ENCODE results near the gene ZNF550. TPM values are rescaled to one million over a fixed set of nuclear protein-coding genes. Genes with fewer than 3 reads are reported as not detected.

The ZNF550 gene
- total and polyA plus RNA-seq, 9 of the 15 experiments (the other 6 are each of a cell fraction or from before 2014, with no cell fraction given), result 1.6 to 11.8 (median 4.3) TPM

DNA sequence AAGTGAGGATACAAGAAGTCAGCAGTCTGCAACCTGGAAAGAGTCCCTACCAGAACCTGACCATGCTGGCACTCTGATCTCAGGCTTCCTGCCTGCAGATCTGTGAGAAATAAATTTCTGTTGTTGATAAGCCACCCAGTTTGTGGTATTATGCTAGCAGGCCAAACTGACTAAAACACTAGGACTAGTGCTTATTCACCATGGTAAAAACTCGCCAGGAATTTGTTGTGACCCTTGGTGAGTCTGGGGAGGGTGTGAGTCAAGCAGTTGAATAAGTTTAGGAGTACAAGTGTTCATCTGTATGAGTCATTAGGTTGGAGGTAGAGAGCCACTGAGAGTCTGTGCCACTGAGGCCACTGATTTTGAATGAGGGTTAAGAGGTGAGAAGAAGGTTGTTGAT lies 27.9 kb upstream of the ZNF550 start (continued):
- TF ChIP-seq, protein P1, sequence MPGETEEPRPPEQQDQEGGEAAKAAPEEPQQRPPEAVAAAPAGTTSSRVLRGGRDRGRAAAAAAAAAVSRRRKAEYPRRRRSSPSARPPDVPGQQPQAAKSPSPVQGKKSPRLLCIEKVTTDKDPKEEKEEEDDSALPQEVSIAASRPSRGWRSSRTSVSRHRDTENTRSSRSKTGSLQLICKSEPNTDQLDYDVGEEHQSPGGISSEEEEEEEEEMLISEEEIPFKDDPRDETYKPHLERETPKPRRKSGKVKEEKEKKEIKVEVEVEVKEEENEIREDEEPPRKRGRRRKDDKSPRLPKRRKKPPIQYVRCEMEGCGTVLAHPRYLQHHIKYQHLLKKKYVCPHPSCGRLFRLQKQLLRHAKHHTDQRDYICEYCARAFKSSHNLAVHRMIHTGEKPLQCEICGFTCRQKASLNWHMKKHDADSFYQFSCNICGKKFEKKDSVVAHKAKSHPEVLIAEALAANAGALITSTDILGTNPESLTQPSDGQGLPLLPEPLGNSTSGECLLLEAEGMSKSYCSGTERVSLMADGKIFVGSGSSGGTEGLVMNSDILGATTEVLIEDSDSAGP (CRISPR knock-in tag; IDR thresholded peaks at IDR 0.05), result no peak
- no peak for TF ChIP-seq HDAC3 (IDR thresholded peaks at IDR 0.05; ENCODE audit: borderline replicate concordance, partially characterized antibody)
- TF ChIP-seq JUND (IDR thresholded peaks at IDR 0.05; ENCODE audit: borderline replicate concordance, low read depth, low read length), result no peak
- TF ChIP-seq JUND (tag; IDR thresholded peaks at IDR 0.05; ENCODE audit: borderline replicate concordance, low read depth, low read length), result no peak
- TF ChIP-seq NFE2 (IDR thresholded peaks at IDR 0.05; ENCODE audit: low read depth), result no peak
- no peak for TF ChIP-seq MECOM (CRISPR knock-in tag; IDR thresholded peaks at IDR 0.05)
- TF ChIP-seq NONO (IDR thresholded peaks at IDR 0.05; ENCODE audit: low read depth in 2 of 2, low read length in 1 of 2), result no peak
- no peak for TF ChIP-seq PBX2 (CRISPR knock-in tag; IDR thresholded peaks at IDR 0.05; ENCODE audit: low read depth)
- TF ChIP-seq PBX2 (tag; conservative IDR thresholded peaks at IDR 0.05; ENCODE audit: low read depth), result no peak
- TF ChIP-seq SREBF1 (IDR thresholded peaks at IDR 0.05; ENCODE audit: borderline replicate concordance, low read depth, low read length), result no peak
- no peak for TF ChIP-seq PHB (CRISPR knock-in tag; IDR thresholded peaks at IDR 0.05)

Data from K562 (cell line).